H9 (cell line): ENCODE measurements around the gene BCAS4. TPM values are rescaled to one million over a fixed set of nuclear protein-coding genes. Genes with fewer than 3 reads are reported as not detected.

Experiments used
- DNase-seq: peaks from one replicate; pipeline ENCODE4 v3.0.0-alpha.2; 2017
- H2AFZ ChIP-seq: one replicate; pipeline ENCODE4 v1.6.1; 2013; ENCODE audit warnings: mild to moderate bottlenecking, low read length, control low read depth, moderate library complexity
- H2AK5ac ChIP-seq: 2 replicates; pipeline ENCODE4 v1.6.1; 2013; ENCODE audit warnings: low read length, control low read depth, mixed read lengths; ENCODE audit not compliant: insufficient read length
- H2BK120ac ChIP-seq: one replicate; pipeline ENCODE4 v1.6.1; 2013; ENCODE audit warnings: low read depth, mild to moderate bottlenecking, low read length, control low read depth, inconsistent platforms; ENCODE audit not compliant: poor library complexity, severe bottlenecking
- H2BK12ac ChIP-seq: 2 replicates; pipeline ENCODE4 v1.6.1; 2013; ENCODE audit warnings: low read length, control low read depth, mixed read lengths, low read depth; ENCODE audit not compliant: insufficient read length
- H2BK15ac ChIP-seq: 2 replicates; pipeline ENCODE4 v1.6.1; 2013; ENCODE audit warnings: low read depth, low read length, control low read depth
- H2BK20ac ChIP-seq: one replicate; pipeline ENCODE4 v1.6.1; 2013; ENCODE audit warnings: low read depth, mild to moderate bottlenecking, low read length, control low read depth, inconsistent platforms; ENCODE audit not compliant: poor library complexity, severe bottlenecking
- H2BK5ac ChIP-seq: 2 replicates; pipeline ENCODE4 v1.6.1; 2013; ENCODE audit warnings: low read length, control low read depth, mixed read lengths; ENCODE audit not compliant: insufficient read length
- H3K14ac ChIP-seq: 2 replicates; pipeline ENCODE4 v1.6.1; 2013; ENCODE audit warnings: low read length, control low read depth; ENCODE audit not compliant: insufficient read depth
- H3K18ac ChIP-seq: 2 replicates; pipeline ENCODE4 v1.6.1; 2013; ENCODE audit warnings: low read depth, mild to moderate bottlenecking, mixed read lengths, low read length, control low read depth; ENCODE audit not compliant: insufficient read length
- H3K23ac ChIP-seq: 2 replicates; pipeline ENCODE4 v1.6.1; 2013; ENCODE audit warnings: low read length, control low read depth, mixed read lengths, low read depth; ENCODE audit not compliant: insufficient read length
- H3K23me2 ChIP-seq: 2 replicates; pipeline ENCODE4 v1.6.1; 2013; ENCODE audit warnings: low read depth, mild to moderate bottlenecking, mixed read lengths, low read length, control low read depth; ENCODE audit not compliant: insufficient read length, poor library complexity, severe bottlenecking
- H3K27ac ChIP-seq: 2 replicates; pipeline ENCODE4 v1.5.1; 2013; ENCODE audit warnings: low read length, control low read depth, mixed read lengths, low read depth; ENCODE audit not compliant: insufficient read length
- H3K27me3 ChIP-seq: 2 replicates; pipeline ENCODE4 v1.6.1; 2013; ENCODE audit warnings: low read length, control low read depth, inconsistent platforms; ENCODE audit not compliant: insufficient read depth
- H3K4ac ChIP-seq: 2 replicates; pipeline ENCODE4 v1.6.1; 2013; ENCODE audit warnings: low read depth, mild to moderate bottlenecking, control low read depth, inconsistent platforms, low read length, moderate library complexity
- H3K4me1 ChIP-seq: 2 replicates; pipeline ENCODE4 v1.6.1; 2013; ENCODE audit warnings: low read length, control low read depth, inconsistent platforms; ENCODE audit not compliant: insufficient read depth
- H3K4me2 ChIP-seq: 2 replicates; pipeline ENCODE4 v1.6.1; 2013; ENCODE audit warnings: low read length, control low read depth, mixed read lengths; ENCODE audit not compliant: insufficient read length, insufficient read depth
- H3K56ac ChIP-seq: 2 replicates; pipeline ENCODE4 v1.6.1; 2013; ENCODE audit warnings: low read depth, mild to moderate bottlenecking, mixed read lengths, low read length, control low read depth; ENCODE audit not compliant: insufficient read length
- H3K79me1 ChIP-seq: 2 replicates; pipeline ENCODE4 v1.6.1; 2013; ENCODE audit warnings: low read depth, mild to moderate bottlenecking, moderate library complexity, low read length, control low read depth, inconsistent platforms; ENCODE audit not compliant: insufficient read depth, poor library complexity, severe bottlenecking
- H3K79me2 ChIP-seq: 2 replicates; pipeline ENCODE4 v1.6.1; 2013; ENCODE audit warnings: low read length, control low read depth, inconsistent platforms; ENCODE audit not compliant: insufficient read depth
- H3K9ac ChIP-seq: 2 replicates; pipeline ENCODE4 v1.6.1; 2013; ENCODE audit warnings: low read length, control low read depth, mixed read lengths; ENCODE audit not compliant: insufficient read length; ENCODE audit errors: extremely low read depth
- H3K9me3 ChIP-seq: one replicate; pipeline ENCODE4 v1.6.1; 2013; ENCODE audit warnings: low read depth, low read length, inconsistent platforms; ENCODE audit not compliant: control insufficient read depth
- H3T11ph ChIP-seq: one replicate; pipeline ENCODE4 v1.6.1; 2013; ENCODE audit warnings: mild to moderate bottlenecking, low read length, control low read depth, inconsistent platforms
- H4K20me1 ChIP-seq: one replicate; pipeline ENCODE4 v1.6.1; 2013; ENCODE audit not compliant: control insufficient read depth, insufficient read length, insufficient read depth
- H4K5ac ChIP-seq: 2 replicates; pipeline ENCODE4 v1.6.1; 2013; ENCODE audit warnings: low read depth, mild to moderate bottlenecking, mixed read lengths, low read length, control low read depth; ENCODE audit not compliant: insufficient read length
- H4K8ac ChIP-seq: replicated peaks from 2 replicates; pipeline ENCODE4 v1.6.1; 2013; ENCODE audit warnings: low read length, control low read depth, mixed read lengths, low read depth; ENCODE audit not compliant: insufficient read length
- H4K91ac ChIP-seq: 2 replicates; pipeline ENCODE4 v1.6.1; 2013; ENCODE audit warnings: low read depth, mild to moderate bottlenecking, moderate library complexity, mixed read lengths, low read length, control low read depth; ENCODE audit not compliant: insufficient read length
- H3K27ac Mint-ChIP-seq, 3 experiments: 2 replicates in 2 of 3; 3 replicates in 1 of 3; pipeline ENCODE4 v1.8.0; 2020 to 2021; ENCODE audit warnings: mixed read lengths in 3 of 3, mild to moderate bottlenecking in 1 of 3, moderate library complexity in 1 of 3
- H3K27me3 Mint-ChIP-seq: 2 replicates; pipeline ENCODE4 v1.8.0; 2021; ENCODE audit warnings: low read depth, mild to moderate bottlenecking, moderate library complexity, mixed read lengths
- H3K36me3 Mint-ChIP-seq, 3 experiments: 2 replicates in 2 of 3; 3 replicates in 1 of 3; pipeline ENCODE4 v1.8.0; 2020 to 2021; ENCODE audit warnings: low read depth in 3 of 3, mixed read lengths in 3 of 3; ENCODE audit not compliant: insufficient read depth in 1 of 3
- H3K4me1 Mint-ChIP-seq, 2 experiments: 2 replicates each; pipeline ENCODE4 v1.8.0; 2020; ENCODE audit warnings: mixed read lengths in 2 of 2
- H3K4me3 Mint-ChIP-seq, 2 experiments: 2 replicates in 1 of 2; 3 replicates in 1 of 2; pipeline ENCODE4 v1.8.0; 2020 to 2021; ENCODE audit warnings: mild to moderate bottlenecking in 2 of 2, mixed read lengths in 2 of 2, moderate library complexity in 1 of 2
- H3K9me3 Mint-ChIP-seq, 2 experiments: 2 replicates in 1 of 2; 3 replicates in 1 of 2; pipeline ENCODE4 v1.8.0; 2020; ENCODE audit warnings: mild to moderate bottlenecking in 2 of 2, mixed read lengths in 2 of 2, moderate library complexity in 1 of 2
- WGBS: extraction: QIAGEN DNeasy Blood & Tissue Kit; methylation state at CpG from one replicate; pipeline ENCODE4 v1.1.7; 2013; ENCODE audit warnings: missing lambda C conversion rate, low lambda C conversion rate, mixed read lengths; ENCODE audit not compliant: insufficient read length; ENCODE audit errors: extremely low coverage; 5-methylcytosine and 5-hydroxymethylcytosine counted together
- total RNA-seq: library from RNA; stranded (reverse); gene quantifications from 2 replicates; pipeline ENCODE4 v1.2.1, GENCODE V29; 2021
- TF ChIP-seq, protein P1 (sequence below): fragments of 200-600 bp; sonication (generic); conservative IDR thresholded peaks from 3 replicates; pipeline ENCODE4 v1.8.0; 2021; ENCODE audit warnings: antibody characterized with exemption, mild to moderate bottlenecking

The BCAS4 gene
- total RNA-seq, 1 experiment from 2014 or later, result 16.9 TPM

DNA sequence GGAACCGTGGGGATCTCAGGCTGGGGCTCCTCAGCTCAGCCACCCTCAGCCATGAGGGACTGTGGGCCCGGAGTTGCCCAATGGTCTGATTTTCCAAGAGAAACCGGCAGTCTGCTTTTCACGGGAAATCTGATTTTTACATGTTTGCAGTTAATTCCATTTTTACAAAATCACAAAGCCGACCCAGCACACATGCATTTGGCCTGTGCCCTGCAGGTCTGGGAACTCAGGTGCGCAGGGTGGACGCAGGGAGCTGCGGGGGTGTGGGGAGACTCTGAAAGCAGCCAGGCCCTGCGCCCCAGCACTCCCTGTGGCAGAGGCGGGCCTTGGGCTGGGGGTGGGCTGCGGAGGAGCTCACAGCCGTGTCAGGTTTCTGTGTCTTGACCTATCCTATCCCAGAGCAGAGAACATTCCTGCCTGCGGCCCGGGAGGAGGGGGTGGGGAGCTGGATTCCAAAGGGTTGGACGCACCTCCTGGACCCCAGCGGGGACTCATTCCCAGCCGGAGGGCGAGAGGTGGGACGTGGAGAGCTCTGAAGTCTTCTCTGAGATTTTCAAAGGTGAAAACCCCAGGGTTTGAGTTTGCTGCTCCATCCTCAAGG, 75.8 kb downstream of the BCAS4 start:
- peaks cover 37 to 47% of the 10 kb centered on the region in 2 experiments for H3K4me1 Mint-ChIP-seq
- H3K27ac Mint-ChIP-seq, result peak overlapping the region; percentile 96 to 99 (median 98)
- Histone ChIP-seq H3K4ac (no peak overlapping the region), H3K23me2 (peaks cover 3% of the 10 kb centered on the region), H2AK5ac (no peak overlapping the region), H2BK20ac (no peak overlapping the region), H3K27me3 (no peaks in the 10 kb centered on the region), H4K91ac (peak overlapping the region; percentile 29), H3K56ac (no peak overlapping the region), H4K8ac (no peak overlapping the region), H3K18ac (peak overlapping the region; percentile 58), H3K27ac (no peak overlapping the region), H3K14ac (peak overlapping the region; percentile 71), H2BK120ac (no peak overlapping the region), H2BK15ac (no peak overlapping the region), H3K9ac (peak overlapping the region; percentile 7), H3K79me1 (no peaks in the 10 kb centered on the region), H4K5ac (no peak overlapping the region), H4K20me1 (no peaks in the 10 kb centered on the region), H3T11ph (no peak overlapping the region), H3K79me2 (no peaks in the 10 kb centered on the region), H3K23ac (no peak overlapping the region), H3K9me3 (no peaks in the 10 kb centered on the region), H3K4me2 (peak overlapping the region; percentile 60), H2BK5ac (no peak overlapping the region), H3K4me1 (peaks cover 2% of the 10 kb centered on the region; the same call in 1 of the 2 replicates), H2AFZ (no peak overlapping the region), H2BK12ac (no peak overlapping the region)
- H3K4me3 Mint-ChIP-seq, result peak overlapping the region; percentile 64 to 78
- TF ChIP-seq, protein P1, sequence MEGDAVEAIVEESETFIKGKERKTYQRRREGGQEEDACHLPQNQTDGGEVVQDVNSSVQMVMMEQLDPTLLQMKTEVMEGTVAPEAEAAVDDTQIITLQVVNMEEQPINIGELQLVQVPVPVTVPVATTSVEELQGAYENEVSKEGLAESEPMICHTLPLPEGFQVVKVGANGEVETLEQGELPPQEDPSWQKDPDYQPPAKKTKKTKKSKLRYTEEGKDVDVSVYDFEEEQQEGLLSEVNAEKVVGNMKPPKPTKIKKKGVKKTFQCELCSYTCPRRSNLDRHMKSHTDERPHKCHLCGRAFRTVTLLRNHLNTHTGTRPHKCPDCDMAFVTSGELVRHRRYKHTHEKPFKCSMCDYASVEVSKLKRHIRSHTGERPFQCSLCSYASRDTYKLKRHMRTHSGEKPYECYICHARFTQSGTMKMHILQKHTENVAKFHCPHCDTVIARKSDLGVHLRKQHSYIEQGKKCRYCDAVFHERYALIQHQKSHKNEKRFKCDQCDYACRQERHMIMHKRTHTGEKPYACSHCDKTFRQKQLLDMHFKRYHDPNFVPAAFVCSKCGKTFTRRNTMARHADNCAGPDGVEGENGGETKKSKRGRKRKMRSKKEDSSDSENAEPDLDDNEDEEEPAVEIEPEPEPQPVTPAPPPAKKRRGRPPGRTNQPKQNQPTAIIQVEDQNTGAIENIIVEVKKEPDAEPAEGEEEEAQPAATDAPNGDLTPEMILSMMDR, result no peak
- no CpG with 5 or more reads among the region's 19 CpGs for WGBS
- H3K36me3 Mint-ChIP-seq, result peaks cover 0 to 11% (median 0%) of the 10 kb centered on the region in 3 experiments; a peak in 5 of 7 replicates
- DNase-seq, result peak; percentile 96
- no peaks in the 10 kb centered on the region; a peak in 1 of 5 replicates for H3K9me3 Mint-ChIP-seq
- no peaks in the 10 kb centered on the region; the same call in 1 of the 2 replicates for H3K27me3 Mint-ChIP-seq
